GM18508 (cell line): ENCODE data around the gene RTN4RL1.
"Not testable (repeated sequence)": the region's sequence is repeated elsewhere in the genome, so short reads cannot be mapped to it uniquely, and the experiment has no call there.

Source experiments
- ATAC-seq: cut with Tn5 transposase; IDR thresholded peaks from one replicate; pipeline ENCODE4 v1.9.1; 2021; ENCODE audit warnings: moderate number of reproducible peaks; ENCODE audit not compliant: insufficient read depth, unreplicated experiment

Gene RTN4RL1

DNA sequence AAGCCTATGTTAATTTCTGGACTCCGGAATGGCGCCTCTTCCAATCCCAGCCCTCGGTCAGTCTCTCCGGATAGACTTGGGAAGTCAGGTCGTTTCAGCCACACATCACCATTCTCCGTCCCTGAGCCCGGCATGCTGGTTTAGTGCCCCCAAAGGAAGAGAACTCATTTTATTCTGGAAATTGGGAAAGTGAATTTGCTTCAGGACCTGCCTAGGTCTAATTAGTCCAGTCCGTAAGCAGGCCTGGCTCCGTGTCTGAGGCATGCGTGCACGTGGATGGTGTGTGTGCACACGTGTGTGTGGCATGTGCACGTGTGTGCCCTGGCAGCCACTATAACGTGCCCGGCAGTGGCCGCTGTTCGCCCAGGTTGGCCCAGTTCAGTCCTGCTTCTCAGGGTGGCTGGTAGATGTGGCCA is 117.9 kb downstream of the RTN4RL1 start:
- no peak for ATAC-seq

DNA sequence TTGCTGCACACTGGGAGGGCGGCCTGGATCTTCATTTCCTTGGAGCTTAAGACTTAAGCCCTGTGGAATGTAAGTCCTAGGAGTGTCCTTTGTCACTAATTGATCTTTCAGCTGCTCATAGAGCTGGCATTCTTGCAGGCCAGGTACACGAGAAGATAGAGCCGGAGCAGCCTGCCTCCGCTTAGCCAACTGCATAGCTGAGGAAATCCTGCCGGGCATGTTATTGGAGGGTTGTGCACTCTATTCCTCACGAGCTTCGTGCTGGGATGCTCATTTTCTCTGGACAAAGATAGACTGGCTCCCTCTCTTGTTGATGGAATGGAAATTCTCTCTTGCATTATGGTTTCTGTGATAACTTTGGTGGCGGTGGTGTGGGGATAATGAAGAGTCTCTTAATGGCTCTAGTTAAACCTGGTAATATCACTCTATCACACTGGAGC is 118.5 kb downstream of the RTN4RL1 start:
- no peak for ATAC-seq

DNA sequence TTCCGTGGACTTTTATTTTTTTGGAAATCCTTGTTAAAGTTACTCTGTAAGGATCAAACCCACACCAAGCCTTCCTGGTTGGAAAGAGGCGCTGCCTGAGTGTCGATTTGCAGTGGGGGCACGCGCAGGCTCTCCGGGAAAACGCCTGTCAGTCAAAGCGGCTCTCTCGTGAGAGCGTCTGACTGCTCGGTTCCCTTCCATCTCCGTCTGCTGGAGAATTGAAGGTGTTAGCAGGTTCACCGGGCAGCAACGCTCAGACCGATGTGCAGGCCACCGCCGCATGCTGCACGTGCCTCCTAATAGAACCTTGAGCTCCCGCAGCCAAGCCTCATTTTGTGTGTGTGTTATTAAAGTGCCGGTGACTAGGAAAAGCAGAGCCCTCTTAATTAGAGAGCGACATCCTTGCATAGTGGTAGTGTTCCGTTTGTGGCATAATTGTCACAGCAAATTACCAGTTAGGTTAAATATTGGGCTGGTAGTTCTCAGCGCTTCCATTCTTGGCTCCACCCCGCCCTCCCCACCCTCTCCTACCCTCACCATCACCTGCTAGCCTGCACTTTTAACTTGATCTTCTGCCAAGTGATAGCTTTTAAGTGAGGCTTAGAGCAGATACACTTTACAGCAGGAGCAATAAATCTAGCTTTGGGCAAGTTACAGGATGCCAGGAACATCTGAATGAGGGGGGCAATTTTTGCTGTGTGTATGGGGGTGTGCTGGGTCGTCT is 119.8 kb downstream of the RTN4RL1 start:
- ATAC-seq: no peak

DNA sequence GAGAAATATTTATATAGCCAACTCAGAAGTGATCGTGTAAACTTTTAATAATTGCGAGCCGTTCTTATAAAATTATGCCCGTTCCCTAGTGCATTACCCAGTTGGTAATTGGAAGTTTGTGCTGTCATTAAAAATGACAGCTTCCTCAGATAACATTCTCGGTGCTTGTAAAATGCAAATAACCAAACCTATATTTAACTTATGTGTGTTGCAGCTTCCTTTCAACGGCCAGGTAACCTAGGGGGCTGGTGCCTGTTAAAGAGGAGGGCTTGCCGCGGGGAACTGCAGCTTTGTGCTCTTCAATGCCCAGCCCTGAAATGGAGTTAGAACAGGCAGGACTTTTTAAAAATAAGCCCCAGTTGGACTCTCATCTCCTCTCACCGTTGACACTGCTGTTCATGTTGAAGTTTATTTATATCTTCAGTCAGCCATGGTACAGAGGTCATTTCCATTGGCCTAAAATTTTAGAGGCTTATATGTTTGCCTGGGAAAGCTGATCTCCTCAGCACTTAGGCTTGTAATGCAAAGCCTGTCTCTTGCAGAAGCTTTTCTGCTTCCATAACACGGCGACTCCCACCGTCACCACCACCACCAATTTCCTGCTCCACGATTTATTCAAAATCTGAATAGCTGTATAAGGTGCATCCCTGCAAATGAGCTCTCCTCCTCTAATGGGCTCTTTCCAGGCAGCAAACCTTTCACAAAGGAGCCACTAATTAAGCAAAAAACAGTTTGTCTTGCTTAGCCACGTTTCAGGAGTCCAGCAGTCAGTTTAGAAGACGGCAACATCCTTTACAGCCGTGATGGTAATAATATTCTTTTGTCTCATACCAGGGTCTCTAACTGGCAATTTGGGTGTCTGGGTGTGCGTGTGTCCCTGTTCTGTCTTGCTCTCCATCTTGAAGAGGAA is 120.6 kb downstream of the RTN4RL1 start:
- no peak for ATAC-seq

DNA sequence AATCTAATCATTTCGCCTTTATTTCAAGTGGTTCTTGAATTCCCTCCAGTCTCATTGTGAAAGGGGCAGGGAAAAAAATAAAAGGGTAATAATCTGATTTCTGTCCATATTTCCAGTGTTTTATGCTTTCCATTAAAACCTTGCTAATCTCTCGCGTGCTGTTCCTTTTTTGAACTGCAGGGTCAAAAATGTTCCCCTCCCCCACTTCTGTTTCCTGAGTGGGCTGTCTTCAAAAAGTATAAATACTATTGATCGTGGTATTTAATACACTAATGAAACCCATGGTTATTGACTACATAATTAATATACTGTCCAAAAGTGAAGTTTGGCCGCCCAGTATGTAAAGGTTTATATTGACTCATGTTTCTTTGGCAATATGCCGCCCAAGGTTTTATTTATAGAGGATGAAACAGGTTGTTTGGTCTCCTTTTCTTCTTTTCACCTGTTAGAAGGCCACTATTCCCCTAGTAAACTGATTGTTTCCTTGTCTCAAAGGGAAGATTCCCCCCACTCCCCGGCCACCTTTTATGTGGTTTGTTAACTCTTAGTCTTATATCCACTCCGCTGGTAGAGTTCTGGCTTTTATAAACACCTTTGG is 125.6 kb downstream of the RTN4RL1 start:
- ATAC-seq: no peak

GRCh38 chr17:1898872-1899271 is 126.3 kb downstream of the RTN4RL1 start:
- ATAC-seq: no peak

- ATAC-seq: no peak
Observed at GRCh38 chr17:1898332-1898731, 126.8 kb downstream of the RTN4RL1 start.

DNA sequence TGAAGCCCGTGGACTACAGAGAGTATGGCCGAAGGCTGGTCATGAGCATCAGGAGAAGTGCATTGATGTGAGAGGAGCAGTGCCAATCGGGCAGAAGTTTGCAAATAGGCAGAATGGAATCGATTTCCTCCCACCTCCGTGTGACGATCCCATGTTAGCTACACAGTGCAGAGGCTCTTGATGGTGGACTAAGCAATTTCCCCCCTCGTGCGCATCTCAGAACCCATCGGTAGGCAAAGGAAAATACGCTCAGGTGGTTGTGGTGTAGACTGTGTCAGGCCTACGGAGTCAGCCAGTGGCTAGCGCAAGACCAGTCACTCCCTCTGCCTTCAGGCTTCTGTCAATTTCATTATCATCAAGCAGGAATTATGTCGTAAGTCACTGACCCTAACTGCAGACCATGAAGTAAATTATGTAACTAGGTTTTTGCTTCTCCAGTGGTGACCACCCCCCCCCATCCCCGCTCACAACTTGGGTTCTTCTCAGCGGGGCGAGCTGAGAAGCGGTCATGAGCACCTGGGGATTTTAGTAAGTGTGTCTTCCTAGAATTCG is 128.0 kb downstream of the RTN4RL1 start:
- ATAC-seq: no peak

GRCh38 chr17:1896243-1897104 is 128.7 kb downstream of the RTN4RL1 start:
- no peak for ATAC-seq

DNA sequence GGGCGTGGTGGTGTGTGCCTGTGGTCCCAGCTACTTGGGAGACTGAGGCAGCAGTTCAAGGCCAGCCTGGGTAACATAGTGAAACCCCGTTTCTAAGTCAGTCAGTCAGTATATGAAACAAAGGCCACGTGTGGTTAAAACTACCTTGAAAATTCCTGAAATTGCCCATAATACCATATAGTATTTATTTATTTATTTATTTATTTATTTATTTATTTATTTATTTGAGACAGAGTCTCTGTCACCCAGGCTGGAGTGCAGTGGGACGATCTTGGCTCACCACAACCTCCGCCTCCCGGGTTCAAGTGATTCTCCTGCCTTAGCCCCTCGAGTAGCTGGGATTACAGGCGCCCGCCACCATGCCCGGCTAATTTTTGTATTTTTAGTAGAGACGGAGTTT is 129.7 kb downstream of the RTN4RL1 start:
- not testable (repeated sequence) for ATAC-seq

GRCh38 chr17:1894753-1895339 is 130.3 kb downstream of the RTN4RL1 start:
- ATAC-seq: no peak

DNA sequence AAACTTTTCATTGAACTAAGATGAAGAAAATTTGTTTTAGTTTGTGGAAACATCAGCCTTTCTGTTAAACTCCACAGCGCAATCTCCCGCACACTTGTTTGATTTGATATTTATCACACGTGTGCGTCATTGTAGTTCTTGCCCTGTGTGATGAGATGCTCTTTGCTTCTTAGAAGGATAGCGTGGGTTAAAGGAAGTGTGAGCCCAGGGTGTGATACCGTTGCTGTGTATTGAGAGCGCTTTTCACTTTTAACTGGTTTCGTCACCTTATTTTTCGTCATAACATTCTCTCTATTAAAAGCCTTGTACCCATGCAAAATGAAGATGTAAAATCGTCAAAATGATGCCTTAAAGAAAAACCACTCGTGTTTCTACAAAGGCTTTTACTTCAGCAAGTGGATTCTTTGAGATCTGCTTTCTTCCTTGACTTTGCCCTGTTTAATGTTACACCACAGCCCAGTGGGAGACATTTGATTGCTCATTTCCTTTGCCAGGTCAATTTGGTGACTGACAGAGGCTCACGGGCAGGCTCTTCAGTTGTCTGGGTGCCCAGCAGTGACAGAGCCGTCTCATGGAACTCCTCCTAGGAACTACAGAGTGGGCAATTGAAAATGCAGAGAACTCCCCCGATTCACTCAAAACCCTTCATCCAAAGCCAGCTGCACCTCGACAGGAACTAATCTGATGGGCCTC is 134.2 kb downstream of the RTN4RL1 start:
- ATAC-seq: no peak

DNA sequence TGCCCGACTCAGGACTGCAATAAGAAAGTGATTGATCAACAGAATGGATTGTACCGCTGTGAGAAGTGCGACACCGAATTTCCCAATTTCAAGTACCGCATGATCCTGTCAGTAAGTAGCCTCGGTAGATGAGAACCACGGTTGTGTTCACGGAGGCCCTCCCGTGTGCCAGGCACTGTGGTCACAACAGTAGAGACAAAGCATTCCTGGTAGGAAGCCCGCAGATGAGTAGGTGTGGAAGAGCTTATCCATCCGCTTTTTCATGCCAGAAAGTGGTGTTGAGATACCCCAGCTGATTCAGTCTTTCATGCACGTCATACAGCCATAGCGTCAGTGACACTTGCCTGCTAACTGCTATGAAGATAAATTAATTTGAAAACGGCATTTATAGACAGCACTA is 136.4 kb downstream of the RTN4RL1 start:
- ATAC-seq: no peak
